NCI-H82 treated with DMSO at 0.1 percent for 48 hours (cell line): Measurements from ENCODE around the gene TMEM213.

Experiments
- DNase-seq: peaks from one replicate; lab custom pipeline; 2025; ENCODE audit not compliant: unreplicated experiment; lab: John Stamatoyannopoulos, UW

Gene TMEM213

GRCh38 chr7:138837627-138838026 is 39.8 kb downstream of the TMEM213 start:
- no peak for DNase-seq

GRCh38 chr7:138838166-138838565 is 40.4 kb downstream of the TMEM213 start:
- DNase-seq: no peak

- DNase-seq: no peak
These were observed 44.3 kb downstream of the TMEM213 start for GRCh38 chr7:138842111-138842510.

GRCh38 chr7:138843632-138844580 is 46.1 kb downstream of the TMEM213 start:
- no peak for DNase-seq

- no peak for DNase-seq
These were observed 47.9 kb downstream of the TMEM213 start for GRCh38 chr7:138845711-138846110.

- DNase-seq: no peak
These were observed 50.5 kb downstream of the TMEM213 start for GRCh38 chr7:138848056-138848980.

- DNase-seq: no peak
These were observed 51.9 kb downstream of the TMEM213 start for GRCh38 chr7:138849701-138850100.

GRCh38 chr7:138852469-138852868 is 54.7 kb downstream of the TMEM213 start:
- no peak for DNase-seq

- no peak for DNase-seq
These were observed 55.7 kb downstream of the TMEM213 start for GRCh38 chr7:138853448-138853847.

- DNase-seq: no peak
These were observed 56.4 kb downstream of the TMEM213 start for GRCh38 chr7:138854115-138854645.

GRCh38 chr7:138857728-138858127 is 59.9 kb downstream of the TMEM213 start:
- no peak for DNase-seq

- no peak for DNase-seq
These were observed 63.3 kb downstream of the TMEM213 start for GRCh38 chr7:138861051-138861450.

- no peak for DNase-seq
These were observed 66.1 kb downstream of the TMEM213 start for GRCh38 chr7:138863931-138864330.

- no peak for DNase-seq
These were observed 66.9 kb downstream of the TMEM213 start for GRCh38 chr7:138864667-138865066.

- DNase-seq: no peak
These were observed 68.0 kb downstream of the TMEM213 start for GRCh38 chr7:138865843-138866242.

GRCh38 chr7:138866353-138866752 is 68.6 kb downstream of the TMEM213 start:
- no peak for DNase-seq

GRCh38 chr7:138867744-138868143 is 70.0 kb downstream of the TMEM213 start:
- no peak for DNase-seq

- no peak for DNase-seq
These were observed 70.9 kb downstream of the TMEM213 start for GRCh38 chr7:138868711-138869110.

GRCh38 chr7:138869353-138869752 is 71.6 kb downstream of the TMEM213 start:
- DNase-seq: no peak

- no peak for DNase-seq
These were observed 73.4 kb downstream of the TMEM213 start for GRCh38 chr7:138871065-138871813.

GRCh38 chr7:138871814-138872090 is 74.0 kb downstream of the TMEM213 start:
- no peak for DNase-seq
